Lower lobe of right lung (tissue), 2 donors: ENCODE results near the gene CHKA. TPM values are rescaled to one million over a fixed set of nuclear protein-coding genes. Genes with fewer than 3 reads are reported as not detected.

Experiments
- ATAC-seq, 2 donors: fragments of 200-7000 bp; cut with Tn5 transposase; one replicate each; pipeline ENCODE4 v1.9.1; 2020 to 2022; ENCODE audit warnings: mild to moderate bottlenecking in 2 of 2, moderate library complexity in 2 of 2
- DNase-seq: peaks from one replicate; pipeline ENCODE4 v3.0.0-alpha.2; 2020
- H3K27ac ChIP-seq: fragments of 200-600 bp; one replicate; pipeline ENCODE4 v1.8.0; 2022
- H3K27me3 ChIP-seq: fragments of 200-600 bp; one replicate; pipeline ENCODE4 v1.8.0; 2022; ENCODE audit warnings: low read depth
- H3K36me3 ChIP-seq: fragments of 200-600 bp; one replicate; pipeline ENCODE4 v1.8.0; 2022; ENCODE audit warnings: mild to moderate bottlenecking
- H3K4me1 ChIP-seq: fragments of 200-600 bp; one replicate; pipeline ENCODE4 v1.8.0; 2022
- H3K4me3 ChIP-seq: fragments of 200-600 bp; one replicate; pipeline ENCODE4 v1.8.0; 2022; ENCODE audit warnings: mild to moderate bottlenecking
- H3K9me3 ChIP-seq: fragments of 200-600 bp; one replicate; pipeline ENCODE4 v1.8.0; 2022
- CTCF ChIP-seq: fragments of 200-600 bp; IDR thresholded peaks from one replicate; pipeline ENCODE4 v1.8.0; 2022; ENCODE audit warnings: antibody characterized with exemption, mild to moderate bottlenecking
- intact Hi-C: fragments of 100-400 bp; cut with DNase I; formaldehyde crosslinking; loops from one replicate; pipeline ENCODE4 v1.11.0; 2022
- microRNA-seq: library from miRNA; unstranded; fragments of <30 nt; microRNA quantifications from one replicate; pipeline ENCODE4 v1.2.0, GENCODE V29; 2020; ENCODE audit warnings: borderline number of aligned reads
- total RNA-seq: library from RNA; stranded (reverse); fragmentation: NEBNext Ultra II Directional; extraction: Animal tissue kit (Norgen Biotek cat#: 25700); gene quantifications from one replicate; pipeline ENCODE4 v1.2.1, GENCODE V29; 2021
- donor health status: DM: no; HTN: yes; CAD: no; lungs with severe emphysema.

Gene CHKA
- total RNA-seq, 1 donor from 2014 or later = 43.0 TPM

- H3K27me3 ChIP-seq = no peaks in the 10 kb centered on the region
- H3K4me3 ChIP-seq = peak overlapping the region; percentile 75
- ATAC-seq = peak; percentile 68 to 77
- no peaks in the 10 kb centered on the region for H3K9me3 ChIP-seq
- intact Hi-C loops = no loop called here
- peaks cover 22% of the 10 kb centered on the region for H3K4me1 ChIP-seq
- TF ChIP-seq CTCF = no peak
- DNase-seq = peak; percentile 85
- H3K36me3 ChIP-seq = peaks cover 6% of the 10 kb centered on the region
- peak overlapping the region; percentile 92 for H3K27ac ChIP-seq
Observed at GRCh38 chr11:68002938-68003845, 118.0 kb downstream of the CHKA start.

Small RNA genes lying within 50 kb of the gene (microRNA-seq; reads per million reads assigned to microRNA genes)
- gene MIR4691 (not detected), gene MIR6753 (not detected), gene MIR7113 (not detected)

Other genes starting within 250 kb of the CHKA start
- 121 TPM for gene UNC93B1, start 117.3 kb downstream of the CHKA start, total RNA-seq
- 104 TPM for gene ALDH3B1, start 111.1 kb downstream of the CHKA start, total RNA-seq
- 95.5 TPM for gene NDUFS8, start 90.7 kb downstream of the CHKA start, total RNA-seq
- gene TCIRG1, start 82.4 kb downstream of the CHKA start, total RNA-seq = 276 TPM
- 48.6 TPM for gene KMT5B, start 91.9 kb upstream of the CHKA start, total RNA-seq
- 24.7 TPM for gene C11orf24, start 150.6 kb upstream of the CHKA start, total RNA-seq
- gene LRP5, start 191.2 kb upstream of the CHKA start, total RNA-seq = 66.1 TPM